HG03066 (cell line): ENCODE results near the gene SLC25A39.
"Not testable (repeated sequence)": the region's sequence is repeated elsewhere in the genome, so short reads cannot be mapped to it uniquely, and the experiment has no call there.

ENCODE experiments used
- ATAC-seq: cut with Tn5 transposase; IDR thresholded peaks from one replicate; pipeline ENCODE4 v1.9.1; 2021; ENCODE audit warnings: low read depth; ENCODE audit not compliant: unreplicated experiment

Gene SLC25A39

GRCh38 chr17:44335968-44336367 lies 11.3 kb upstream of the SLC25A39 start:
- no peak for ATAC-seq

- ATAC-seq: no peak
Observed at GRCh38 chr17:44335564-44335963, 10.9 kb upstream of the SLC25A39 start.

GRCh38 chr17:44334727-44335126 lies 10.1 kb upstream of the SLC25A39 start:
- ATAC-seq: no peak

- ATAC-seq: no peak
Observed at GRCh38 chr17:44334315-44334714, 9.7 kb upstream of the SLC25A39 start.

- no peak for ATAC-seq
Observed at GRCh38 chr17:44333371-44333770, 8.7 kb upstream of the SLC25A39 start.

- no peak for ATAC-seq
Observed at GRCh38 chr17:44331249-44331760, 6.7 kb upstream of the SLC25A39 start.

GRCh38 chr17:44330263-44330662 lies 5.6 kb upstream of the SLC25A39 start:
- ATAC-seq: not testable (repeated sequence)

GRCh38 chr17:44329516-44329915 lies 4.9 kb upstream of the SLC25A39 start:
- ATAC-seq: not testable (repeated sequence)

- no peak for ATAC-seq
Observed at GRCh38 chr17:44327715-44328449, 3.3 kb upstream of the SLC25A39 start.

- ATAC-seq: no peak
Observed at GRCh38 chr17:44326861-44327444, 2.3 kb upstream of the SLC25A39 start.

GRCh38 chr17:44324092-44324570 lies 492 bp downstream of the SLC25A39 start:
- no peak for ATAC-seq

- ATAC-seq: no peak
Observed at GRCh38 chr17:44323359-44324091, 1.1 kb downstream of the SLC25A39 start.

GRCh38 chr17:44322236-44322895 lies 2.3 kb downstream of the SLC25A39 start:
- ATAC-seq: no peak

- ATAC-seq: no peak
Observed at GRCh38 chr17:44321246-44322120, 3.1 kb downstream of the SLC25A39 start.

- no peak for ATAC-seq
Observed at GRCh38 chr17:44320066-44320465, 4.6 kb downstream of the SLC25A39 start.

GRCh38 chr17:44318077-44318892 lies 6.3 kb downstream of the SLC25A39 start:
- ATAC-seq: no peak

GRCh38 chr17:44317545-44317944 lies 7.1 kb downstream of the SLC25A39 start:
- ATAC-seq: no peak

- ATAC-seq: no peak
Observed at GRCh38 chr17:44315760-44316731, 8.6 kb downstream of the SLC25A39 start.
